CD4-positive, alpha-beta T cell treated with Interleukin-4 for 4 hours (primary cell): Measurements from ENCODE around the gene MRPL33.
"Not testable (repeated sequence)": the region's sequence is repeated elsewhere in the genome, so short reads cannot be mapped to it uniquely, and the experiment has no call there.

ENCODE experiments used
- DNase-seq: peaks from one replicate; pipeline ENCODE4 v3.0.0-alpha.2; 2020

The MRPL33 gene

DNA sequence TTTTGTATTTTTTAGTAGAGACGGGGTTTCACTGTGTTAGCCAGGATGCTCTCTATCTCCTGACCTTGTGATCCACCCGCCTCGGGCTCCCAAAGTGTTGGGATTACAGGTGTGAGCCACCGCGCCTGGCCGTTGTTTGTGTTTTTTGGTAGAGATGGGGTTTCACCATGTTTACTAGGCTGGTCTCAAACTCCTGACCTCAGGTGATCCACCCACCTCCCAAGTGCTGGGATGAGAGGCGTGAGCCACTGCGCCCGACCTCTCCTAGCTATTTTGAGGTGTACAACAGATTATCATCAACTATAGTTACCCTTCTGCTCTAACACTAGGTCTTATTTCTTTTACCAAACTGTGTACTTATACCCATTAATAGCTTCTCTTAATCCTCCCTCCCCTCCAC, 28.9 kb upstream of the MRPL33 start:
- DNase-seq = no peak

DNA sequence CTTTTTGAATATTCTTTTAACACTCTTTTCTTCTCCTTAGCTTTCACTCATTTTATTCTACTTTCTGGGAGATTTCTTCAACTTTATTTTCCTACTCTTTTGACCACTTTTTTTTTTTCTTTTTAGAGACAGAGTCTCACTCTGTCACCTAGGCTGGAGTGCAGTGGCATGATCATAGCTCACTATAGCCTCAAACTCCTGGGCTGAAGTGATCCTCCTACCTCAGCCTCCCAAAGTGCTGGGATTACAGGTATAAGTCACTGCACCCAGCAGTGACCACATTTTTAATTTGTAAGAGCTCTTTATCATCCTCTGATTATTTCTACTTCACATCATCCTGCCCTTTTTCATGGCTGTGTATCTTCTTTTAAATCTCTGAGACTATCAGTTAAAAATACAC, 26.0 kb upstream of the MRPL33 start:
- DNase-seq = not testable (repeated sequence)

DNA sequence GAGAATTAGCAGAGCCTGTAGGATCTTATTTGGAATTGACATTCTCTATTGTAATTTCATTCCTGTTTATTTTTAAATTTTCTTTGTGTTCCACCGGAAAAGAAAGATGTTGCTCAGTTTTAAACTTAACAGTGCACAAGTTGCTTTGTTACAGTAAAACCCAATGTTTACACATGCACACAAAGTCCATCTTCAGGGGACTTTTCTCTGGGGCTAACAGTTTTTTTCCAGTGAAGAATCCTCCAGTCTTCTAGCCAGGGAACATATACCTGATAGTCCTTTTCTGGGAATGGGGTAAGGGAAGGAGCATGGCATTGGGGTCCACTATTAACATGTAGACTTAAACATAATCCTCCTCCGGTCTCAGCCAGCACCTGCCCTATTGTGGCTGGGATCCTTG, 25.2 kb upstream of the MRPL33 start:
- DNase-seq = no peak

DNA sequence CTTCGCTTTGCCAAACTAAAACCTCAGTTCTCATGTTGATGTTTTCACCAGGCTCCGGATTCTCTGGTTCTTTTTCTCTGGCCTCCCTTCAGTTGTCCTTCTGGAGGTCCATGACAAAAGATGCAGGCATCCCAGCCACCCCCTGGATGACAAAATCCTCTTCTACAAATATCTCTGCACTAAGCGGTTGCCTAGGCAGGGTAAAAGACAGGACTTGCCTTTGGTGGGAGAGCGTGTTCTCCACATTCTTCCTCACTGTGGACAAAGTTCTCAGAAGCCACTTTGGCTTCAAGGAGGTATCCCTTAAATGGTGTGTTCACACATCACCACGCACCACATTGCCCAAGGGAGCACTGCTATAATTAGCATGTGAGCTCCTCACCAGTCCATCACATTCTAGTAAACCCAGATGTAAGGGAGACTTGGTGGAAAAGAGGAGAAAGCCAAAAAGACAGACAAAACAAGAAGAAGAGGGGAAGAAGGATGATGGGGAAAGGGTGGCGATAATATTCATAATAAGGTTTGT, 23.6 kb upstream of the MRPL33 start:
- DNase-seq = no peak

DNA sequence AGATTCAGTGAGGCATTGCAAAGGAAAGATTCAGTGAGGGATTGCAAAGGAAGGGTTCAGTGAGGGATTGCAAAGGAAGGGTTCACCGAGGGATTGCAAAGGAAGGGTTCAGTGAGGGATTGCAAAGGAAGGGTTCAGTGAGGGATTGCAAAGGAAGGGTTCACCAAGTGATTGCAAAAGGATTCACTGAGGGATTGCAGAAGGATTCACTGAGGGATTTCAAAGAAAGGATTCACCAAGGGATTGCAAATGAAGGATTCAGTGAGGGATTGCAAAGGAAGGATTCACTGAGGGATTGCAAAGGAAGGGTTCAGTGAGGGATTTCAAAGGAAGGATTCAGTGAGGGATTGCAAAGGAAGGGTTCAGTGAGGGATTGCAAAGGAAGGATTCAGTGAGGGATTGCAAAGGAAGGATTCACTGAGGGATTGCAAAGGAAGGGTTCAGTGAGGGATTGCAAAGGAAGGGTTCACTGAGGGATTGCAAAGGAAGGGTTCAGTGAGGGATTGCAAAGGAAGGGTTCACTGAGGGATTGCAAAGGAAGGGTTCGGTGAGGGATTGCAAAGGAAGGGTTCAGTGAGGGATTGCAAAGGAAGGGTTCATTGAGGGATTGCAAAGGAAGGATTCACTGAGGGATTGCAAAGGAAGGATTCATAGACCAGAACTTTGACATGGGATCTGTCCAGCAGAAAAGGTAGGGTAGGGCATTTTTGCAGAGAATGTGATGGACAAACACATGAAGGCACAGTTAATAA, 22.5 kb upstream of the MRPL33 start:
- not testable (repeated sequence) for DNase-seq

DNA sequence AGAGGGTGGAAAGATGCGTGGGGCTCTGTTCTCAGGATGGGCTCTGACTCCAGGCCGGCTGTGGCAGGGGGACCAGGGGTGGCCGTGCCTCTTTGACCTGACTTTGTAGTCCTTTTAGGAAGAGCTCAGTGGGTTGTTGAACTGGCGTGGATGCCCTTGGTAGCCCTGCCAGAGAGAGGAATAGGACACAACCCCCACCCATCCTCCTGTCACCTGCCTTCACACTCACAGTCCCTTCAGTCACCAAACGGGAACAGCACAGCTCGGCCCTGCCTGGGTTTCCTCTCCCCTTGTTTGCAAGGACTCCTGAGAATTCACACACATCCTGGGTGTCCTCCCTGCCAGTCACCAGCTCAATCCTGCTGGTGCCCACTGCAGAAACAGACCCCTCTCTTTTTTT, 20.1 kb upstream of the MRPL33 start:
- no peak for DNase-seq

DNA sequence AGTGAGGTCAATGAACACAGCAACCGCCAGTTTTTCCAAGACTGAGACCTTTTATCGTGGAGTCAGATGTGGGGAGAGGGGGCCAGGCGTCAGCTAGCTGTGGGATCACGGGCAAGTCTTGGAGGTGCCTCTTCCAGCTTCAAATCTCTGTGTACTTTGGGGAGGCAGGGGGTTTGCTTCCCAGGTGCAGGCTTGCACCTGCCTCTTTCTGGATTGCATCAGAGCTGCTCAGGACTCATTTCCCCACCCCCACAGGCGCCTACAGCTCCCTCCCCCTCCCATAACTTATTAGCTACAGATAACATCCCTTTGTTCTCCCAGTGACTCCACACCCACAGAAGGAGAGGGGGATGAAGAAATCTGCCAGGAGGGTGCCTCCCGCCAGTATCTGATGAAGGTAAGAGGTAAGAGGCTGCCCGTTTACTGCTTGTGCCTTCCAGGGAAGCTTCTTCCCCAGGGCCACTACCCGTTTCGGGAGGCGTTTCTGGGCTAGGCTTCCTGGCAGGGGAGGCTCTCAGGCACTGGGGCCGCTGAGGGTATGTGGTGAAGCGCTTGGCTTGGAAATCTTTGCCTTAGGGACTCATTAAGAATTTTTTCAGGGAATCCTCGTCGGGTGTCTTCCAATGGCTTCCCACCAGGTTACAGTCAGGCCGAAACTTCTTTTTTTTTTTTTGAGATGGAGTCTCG, 18.8 kb upstream of the MRPL33 start:
- DNase-seq = no peak

DNA sequence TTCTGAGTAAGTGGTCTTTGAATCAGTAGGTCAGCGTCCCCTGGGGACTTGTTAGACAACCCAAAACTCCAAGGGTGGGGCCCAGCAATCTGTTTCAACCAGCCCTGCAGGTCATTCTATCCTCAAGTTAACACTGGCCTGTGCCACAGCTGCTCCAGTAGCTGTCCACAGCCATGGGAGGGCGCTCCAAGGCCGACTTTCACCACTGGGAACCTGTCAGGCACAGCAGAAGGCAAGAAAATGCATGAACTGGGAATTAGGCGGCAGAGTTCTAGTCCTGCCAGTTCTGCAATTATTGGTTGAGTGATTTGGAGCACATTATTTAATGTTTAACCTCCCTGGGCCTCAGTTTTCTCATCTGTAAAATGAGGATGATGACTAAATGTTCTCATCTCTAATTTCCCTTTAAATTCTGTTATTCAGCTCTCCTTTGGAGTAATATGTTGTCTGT, 17.4 kb upstream of the MRPL33 start:
- DNase-seq = peak; percentile 56

DNA sequence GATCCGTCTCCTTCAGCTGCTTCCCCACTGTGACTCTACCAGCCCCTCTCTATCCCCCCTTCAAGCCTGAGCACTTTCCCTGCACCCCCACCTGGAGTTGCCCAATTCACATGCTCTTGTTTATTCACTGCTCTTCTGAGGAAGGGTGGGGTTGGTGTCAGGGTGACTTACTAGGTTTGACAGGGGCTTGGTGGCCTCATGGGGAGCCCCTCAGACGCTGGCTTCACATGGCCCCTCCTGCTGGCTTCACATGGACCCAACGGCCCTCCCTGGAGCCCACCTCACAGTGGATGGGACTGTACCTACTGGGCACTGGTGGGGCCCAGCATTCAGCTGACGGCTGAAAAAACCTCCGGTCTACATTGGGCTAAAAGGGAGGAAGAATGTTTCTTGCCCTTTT, 16.7 kb upstream of the MRPL33 start:
- DNase-seq = no peak

DNA sequence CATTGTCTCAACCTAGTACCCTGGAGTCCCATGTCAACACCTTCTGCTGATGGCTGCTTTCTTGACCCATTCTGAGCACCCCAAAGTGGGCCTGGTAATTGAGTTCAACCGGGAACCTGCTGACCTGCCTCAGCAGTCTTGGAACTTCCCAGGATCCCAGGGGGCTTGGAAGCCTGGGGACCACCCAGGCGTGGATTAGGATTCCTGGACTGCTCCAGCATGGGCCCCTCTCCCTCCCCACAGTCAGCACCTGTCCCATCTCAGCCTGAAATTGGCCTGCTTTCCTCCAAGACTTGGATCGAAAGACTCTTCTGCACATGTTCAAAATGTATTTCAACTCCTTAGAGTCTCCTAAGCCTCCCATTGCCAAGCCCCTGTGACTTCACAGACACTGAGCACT, 15.4 kb upstream of the MRPL33 start:
- no peak for DNase-seq

DNA sequence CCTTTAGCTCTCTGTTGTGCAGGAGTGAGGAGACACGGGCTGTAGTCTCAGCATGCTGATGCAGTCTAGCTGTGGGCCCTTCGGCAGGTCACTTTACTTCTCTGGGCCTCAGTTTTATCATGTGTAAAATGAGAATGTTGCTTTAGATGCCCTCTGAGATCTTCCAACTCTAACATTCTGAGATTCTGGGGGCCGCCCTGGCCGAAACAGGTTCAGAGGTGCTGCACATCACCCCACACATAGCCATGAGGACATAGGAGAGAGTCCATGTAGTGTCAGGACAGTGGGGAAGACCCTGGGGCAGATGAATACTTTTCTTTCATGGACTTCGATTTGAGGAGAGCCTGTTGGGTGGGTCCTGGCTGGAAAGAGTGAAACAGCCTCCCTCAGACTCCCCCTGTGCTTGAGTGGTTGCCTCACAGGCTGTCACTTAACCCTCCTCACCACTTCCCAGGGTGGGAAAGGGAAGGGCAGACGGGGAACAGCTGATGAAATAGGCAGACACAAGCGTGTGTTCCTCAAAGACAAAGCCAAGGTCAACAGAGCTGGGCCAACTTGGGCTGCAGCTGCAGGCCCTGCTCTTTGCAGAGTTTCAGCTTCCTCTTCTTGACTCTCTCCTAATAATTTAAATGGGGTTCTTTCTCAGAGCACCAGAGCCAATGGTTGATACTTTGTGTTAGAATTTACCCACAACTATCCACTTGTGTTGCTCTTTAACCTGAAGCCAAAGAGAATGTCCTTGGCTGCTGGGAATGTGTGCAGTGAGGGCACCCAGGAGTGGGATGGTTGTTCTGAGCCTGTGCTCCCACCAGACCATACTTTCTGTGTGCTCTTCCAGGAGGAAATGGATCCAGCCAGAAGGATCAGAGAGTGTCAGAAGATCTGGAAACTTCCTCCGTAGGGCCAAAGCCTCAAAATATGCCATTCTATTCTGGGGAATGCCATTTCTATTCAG, 14.7 kb upstream of the MRPL33 start:
- DNase-seq = no peak

DNA sequence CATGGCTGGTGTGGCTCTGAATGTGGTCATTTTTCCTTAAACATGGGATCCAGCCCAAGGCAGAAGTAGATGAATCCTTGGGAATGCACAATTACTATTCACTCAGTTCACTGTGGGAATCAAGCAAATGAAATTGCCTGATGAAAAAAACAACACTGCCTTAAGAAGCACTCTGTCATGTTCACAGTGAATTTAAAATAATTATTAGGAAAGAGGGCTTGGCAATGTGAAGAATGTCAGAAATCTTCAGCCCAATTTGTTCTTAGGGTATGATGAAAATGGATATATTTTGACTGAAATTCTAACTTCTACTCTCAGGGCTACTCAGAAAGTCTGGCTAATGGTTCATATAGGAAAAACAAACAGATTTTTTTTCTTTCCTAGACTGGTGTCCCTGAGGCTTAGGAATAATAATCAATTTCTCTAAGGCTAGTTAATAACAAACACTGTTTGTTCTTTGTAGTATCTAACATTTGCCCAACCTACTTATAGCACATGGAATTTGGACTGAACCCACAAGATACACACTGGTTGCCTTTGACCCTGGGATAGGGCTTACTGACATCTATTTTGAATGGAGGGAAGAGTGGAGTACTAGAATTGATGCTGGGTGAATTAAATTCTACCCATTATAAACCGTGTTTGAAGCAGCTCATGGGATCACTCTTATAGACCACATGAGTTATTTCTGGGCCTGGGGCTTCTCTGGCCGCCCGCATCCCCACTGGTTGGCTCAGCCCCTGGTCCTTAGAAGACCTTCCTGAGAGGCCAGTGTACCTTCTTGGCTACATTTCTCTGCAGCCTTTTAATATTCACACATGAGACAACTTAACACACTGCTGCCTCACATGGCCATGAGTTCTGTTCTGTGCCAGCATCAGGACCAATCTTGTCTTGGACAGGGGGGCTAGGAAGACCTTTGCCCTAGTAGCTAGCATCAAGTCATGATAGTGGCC, 8.3 kb upstream of the MRPL33 start:
- no peak for DNase-seq

DNA sequence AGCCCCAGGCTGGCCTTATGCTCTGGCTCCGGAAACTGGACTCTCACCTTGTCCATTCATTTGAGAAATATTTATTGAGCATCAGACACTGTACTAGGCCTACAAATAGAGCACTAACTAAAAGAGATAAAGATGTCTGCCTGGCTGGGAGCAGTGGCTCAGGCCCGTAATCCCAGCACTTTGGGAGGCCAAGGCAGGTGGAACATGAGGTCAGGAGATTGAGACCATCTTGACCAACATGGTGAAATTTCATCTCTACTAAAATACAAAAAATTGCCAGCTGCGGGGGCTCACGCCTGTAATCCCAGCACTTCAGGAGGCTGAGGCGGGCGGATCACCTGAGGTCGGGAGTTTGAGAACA, 7.6 kb upstream of the MRPL33 start:
- DNase-seq = no peak

DNA sequence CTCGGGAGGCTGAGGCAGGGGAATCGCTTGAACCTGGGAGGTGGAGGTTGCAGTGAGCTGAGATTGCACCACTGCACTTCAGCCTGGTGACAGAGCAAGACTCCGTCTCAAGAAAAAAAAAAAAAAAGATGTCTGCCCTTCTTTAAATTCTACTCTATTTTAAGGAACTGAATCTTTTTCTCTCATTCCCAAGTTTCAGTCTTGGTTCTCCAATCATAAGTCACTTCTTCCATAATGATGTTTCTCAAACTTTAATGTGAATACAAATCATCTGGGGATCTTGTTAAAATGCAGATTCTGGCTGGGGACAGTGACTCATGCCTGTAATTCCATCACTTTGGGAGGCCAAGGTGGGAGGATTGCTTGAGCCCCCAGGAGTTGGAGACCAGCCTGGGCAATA, 7.0 kb upstream of the MRPL33 start:
- not testable (repeated sequence) for DNase-seq

DNA sequence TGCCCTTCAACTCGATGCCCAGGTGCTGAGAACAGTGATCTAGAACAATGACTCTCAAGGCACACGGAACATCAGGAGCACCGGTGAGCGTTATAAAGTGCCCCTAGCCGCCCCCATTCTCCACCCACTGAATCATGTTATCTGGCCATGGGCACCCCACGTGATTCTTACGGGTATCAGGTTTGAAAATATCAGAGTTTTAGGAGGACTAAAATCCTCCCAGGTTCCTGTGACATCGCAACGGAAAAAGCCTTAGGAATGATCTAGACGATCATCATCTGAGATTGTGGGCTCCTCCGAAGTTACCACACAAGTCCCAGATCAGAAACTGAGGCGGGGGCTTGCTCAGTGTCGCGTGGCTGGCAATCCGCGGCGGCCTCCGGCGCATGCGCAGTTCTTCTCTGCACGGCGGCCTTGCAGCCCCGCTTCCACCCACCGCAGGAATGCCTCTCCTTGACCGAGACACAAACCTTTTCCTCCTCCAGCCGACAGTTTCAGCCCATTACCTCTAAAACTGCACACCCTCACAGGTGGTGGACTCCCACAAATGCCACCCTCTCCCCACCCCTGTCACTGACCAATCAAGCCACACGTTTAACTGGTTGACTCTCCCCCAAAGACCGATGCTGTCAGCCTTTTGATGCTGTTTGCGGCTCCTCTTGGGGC, 5.8 kb upstream of the MRPL33 start:
- peak; percentile 12 for DNase-seq

DNA sequence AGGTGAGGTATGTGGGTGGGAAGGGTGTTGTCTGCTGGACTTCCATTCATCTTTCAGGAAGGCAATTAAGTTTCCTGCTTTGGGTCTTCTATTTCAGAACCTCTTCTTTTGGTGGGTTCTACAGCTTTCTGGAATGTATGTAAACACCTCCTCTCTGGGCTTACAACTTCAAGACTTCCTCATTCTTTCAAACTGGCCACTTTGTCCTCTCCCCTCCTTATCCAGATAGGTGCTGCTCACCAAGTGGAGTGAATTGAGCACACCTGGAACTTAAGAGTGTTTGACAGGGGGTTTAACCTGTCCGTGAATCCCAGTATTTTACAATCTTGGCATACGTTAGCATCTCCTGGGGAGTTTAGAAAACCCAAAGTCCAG, 5.2 kb upstream of the MRPL33 start:
- DNase-seq = no peak

DNA sequence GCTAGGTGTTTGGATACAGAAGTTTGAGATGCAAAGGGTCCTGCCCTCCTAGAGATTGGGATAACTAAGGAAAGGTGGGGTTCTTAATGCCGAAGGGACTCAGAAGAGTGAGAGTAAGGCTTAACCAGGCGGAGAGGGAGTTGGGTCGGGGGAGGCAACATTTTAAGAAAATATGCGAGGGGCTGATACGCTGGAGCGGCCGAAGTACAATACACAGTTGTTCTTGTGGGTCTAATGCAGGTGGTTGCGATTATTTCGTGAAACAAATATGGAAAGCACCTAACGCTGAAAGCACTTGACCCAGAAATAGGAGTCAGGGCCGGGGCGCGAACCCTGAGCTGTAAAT, 344 bp upstream of the MRPL33 start:
- DNase-seq = no peak

DNA sequence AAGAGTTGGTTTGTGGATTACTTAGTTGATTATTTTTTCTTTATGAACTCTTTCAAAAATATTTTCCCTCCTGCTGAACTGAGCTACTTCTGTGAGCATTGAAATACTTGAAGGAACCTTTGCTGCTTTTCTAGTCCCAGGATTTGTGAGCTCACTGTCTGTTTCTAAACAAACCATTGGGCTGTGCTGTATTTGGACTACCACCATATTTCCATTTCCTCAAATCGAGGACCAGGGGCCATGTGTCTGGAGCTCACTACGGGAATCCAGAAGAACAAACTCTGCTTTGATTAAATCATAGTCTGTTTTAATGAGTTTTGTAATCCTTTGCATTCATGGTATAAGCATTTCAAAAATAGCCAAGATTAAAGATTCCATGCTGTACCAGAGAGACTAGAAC, 1.3 kb downstream of the MRPL33 start:
- DNase-seq = no peak

DNA sequence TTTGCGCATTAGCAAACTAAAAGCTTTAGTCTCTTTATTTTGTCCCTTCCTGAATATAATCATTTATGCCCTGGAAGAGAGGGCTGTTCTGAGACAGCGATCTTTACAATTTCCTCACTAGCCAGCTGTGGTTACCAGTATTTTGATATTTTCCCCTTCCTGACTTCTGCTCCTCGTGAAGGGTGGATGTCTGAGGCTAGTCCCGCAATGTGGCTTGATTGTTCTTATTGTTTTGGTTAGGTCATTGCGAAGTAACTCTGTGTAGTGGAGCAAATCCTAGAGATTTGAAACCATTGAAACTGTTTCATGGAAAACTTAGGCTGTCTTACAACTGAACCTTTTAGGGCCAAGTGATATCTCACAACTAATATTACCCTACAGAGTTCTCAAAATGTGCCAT, 2.4 kb downstream of the MRPL33 start:
- DNase-seq = no peak

DNA sequence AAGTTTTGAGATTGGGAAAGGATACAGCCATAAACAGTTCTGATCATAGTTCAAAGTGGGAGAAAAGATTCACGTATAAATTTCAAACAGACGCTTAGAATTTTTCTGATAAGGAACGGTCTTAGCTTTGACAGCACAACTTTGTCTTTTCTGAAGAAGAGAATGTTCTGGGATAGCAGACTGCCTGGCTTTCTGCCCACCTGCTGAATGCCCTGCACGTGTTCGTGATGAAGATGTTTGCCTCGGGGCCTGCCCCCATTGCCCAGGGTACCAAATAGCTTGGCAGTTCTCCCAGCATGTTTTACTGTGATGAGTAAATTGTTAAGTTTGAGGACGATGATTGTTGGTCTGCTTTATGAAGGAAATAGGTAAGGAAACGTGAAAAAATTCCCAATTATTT, 4.6 kb downstream of the MRPL33 start:
- DNase-seq = no peak

DNA sequence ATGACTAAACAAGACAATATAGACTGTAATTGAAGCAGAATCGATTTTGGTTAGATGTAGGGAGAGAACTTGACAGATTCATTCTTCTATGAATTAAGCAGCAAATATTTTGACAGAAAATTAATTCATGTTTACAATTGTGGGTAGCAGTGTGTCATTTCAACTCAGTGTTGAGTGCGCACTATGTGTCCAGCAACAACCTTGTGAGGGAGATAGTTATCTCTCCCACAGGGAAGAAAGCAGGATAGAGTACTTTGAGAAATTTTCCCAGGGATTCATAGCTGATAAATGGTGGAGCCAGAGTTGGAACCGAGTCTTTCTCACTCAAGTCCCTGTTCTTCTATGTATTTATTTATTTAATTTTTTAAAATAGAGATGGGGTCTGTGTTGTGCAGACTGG, 5.2 kb downstream of the MRPL33 start:
- no peak for DNase-seq
